Panc1 (cell line): ENCODE measurements around the gene KCNJ14.

Experiments used
- POLR2AphosphoS5 ChIP-seq: IDR thresholded peaks from 2 replicates; pipeline ENCODE4 v1.6.1; 2012; ENCODE audit warnings: mild to moderate bottlenecking, low read depth, low read length, moderate library complexity
- TF ChIP-seq, protein P1 (sequence below): fragments of 450-650 bp; IDR thresholded peaks from 2 replicates; pipeline ENCODE4 v1.5.1; 2017; ENCODE audit warnings: mild to moderate bottlenecking
- TF ChIP-seq, protein P2 (sequence below), 2 experiments: IDR thresholded peaks; 2 replicates each; pipeline ENCODE4 v1.6.1; 2011 to 2012; ENCODE audit warnings: low read depth in 2 of 2, control low read depth in 1 of 2, low read length in 1 of 2, mild to moderate bottlenecking in 1 of 2, moderate library complexity in 1 of 2; ENCODE audit not compliant: insufficient read depth in 1 of 2

- TF ChIP-seq, protein P1, sequence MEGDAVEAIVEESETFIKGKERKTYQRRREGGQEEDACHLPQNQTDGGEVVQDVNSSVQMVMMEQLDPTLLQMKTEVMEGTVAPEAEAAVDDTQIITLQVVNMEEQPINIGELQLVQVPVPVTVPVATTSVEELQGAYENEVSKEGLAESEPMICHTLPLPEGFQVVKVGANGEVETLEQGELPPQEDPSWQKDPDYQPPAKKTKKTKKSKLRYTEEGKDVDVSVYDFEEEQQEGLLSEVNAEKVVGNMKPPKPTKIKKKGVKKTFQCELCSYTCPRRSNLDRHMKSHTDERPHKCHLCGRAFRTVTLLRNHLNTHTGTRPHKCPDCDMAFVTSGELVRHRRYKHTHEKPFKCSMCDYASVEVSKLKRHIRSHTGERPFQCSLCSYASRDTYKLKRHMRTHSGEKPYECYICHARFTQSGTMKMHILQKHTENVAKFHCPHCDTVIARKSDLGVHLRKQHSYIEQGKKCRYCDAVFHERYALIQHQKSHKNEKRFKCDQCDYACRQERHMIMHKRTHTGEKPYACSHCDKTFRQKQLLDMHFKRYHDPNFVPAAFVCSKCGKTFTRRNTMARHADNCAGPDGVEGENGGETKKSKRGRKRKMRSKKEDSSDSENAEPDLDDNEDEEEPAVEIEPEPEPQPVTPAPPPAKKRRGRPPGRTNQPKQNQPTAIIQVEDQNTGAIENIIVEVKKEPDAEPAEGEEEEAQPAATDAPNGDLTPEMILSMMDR, result no peak
- TF ChIP-seq, protein P2, sequence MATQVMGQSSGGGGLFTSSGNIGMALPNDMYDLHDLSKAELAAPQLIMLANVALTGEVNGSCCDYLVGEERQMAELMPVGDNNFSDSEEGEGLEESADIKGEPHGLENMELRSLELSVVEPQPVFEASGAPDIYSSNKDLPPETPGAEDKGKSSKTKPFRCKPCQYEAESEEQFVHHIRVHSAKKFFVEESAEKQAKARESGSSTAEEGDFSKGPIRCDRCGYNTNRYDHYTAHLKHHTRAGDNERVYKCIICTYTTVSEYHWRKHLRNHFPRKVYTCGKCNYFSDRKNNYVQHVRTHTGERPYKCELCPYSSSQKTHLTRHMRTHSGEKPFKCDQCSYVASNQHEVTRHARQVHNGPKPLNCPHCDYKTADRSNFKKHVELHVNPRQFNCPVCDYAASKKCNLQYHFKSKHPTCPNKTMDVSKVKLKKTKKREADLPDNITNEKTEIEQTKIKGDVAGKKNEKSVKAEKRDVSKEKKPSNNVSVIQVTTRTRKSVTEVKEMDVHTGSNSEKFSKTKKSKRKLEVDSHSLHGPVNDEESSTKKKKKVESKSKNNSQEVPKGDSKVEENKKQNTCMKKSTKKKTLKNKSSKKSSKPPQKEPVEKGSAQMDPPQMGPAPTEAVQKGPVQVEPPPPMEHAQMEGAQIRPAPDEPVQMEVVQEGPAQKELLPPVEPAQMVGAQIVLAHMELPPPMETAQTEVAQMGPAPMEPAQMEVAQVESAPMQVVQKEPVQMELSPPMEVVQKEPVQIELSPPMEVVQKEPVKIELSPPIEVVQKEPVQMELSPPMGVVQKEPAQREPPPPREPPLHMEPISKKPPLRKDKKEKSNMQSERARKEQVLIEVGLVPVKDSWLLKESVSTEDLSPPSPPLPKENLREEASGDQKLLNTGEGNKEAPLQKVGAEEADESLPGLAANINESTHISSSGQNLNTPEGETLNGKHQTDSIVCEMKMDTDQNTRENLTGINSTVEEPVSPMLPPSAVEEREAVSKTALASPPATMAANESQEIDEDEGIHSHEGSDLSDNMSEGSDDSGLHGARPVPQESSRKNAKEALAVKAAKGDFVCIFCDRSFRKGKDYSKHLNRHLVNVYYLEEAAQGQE (IDR thresholded peaks at IDR 0.05; ENCODE audit: insufficient read depth in 1 of 2, low read depth in 2 of 2, low read length in 1 of 2), result no peak
- TF ChIP-seq POLR2AphosphoS5, result no peak
These were observed 26.7 kb upstream of the KCNJ14 start for GRCh38 chr19:48428670-48429069.
